ENCODE measurements around the gene SH3RF1. TPM values are rescaled to one million over a fixed set of nuclear protein-coding genes. Genes with fewer than 3 reads are reported as not detected.

The SH3RF1 gene
- total RNA-seq, 1 donor from 2014 or later, result 25.6 TPM

- DNase-seq (ENCODE audit: low read depth), result no peak
- Histone ChIP-seq H3K27me3 (ENCODE audit: control insufficient read depth, insufficient read depth, low read length) (no peaks in the 10 kb centered on the region), H3K36me3 (ENCODE audit: control insufficient read depth, insufficient read depth, low read length) (no peaks in the 10 kb centered on the region), H3K4me3 (ENCODE audit: low read depth, low read length) (peak overlapping the region; percentile 99)
- no peak for TF ChIP-seq CTCF (IDR thresholded peaks at IDR 0.05; ENCODE audit: insufficient read depth, low read length, poor library complexity, severe bottlenecking)
Measured at GRCh38 chr4:169271692-169272007, 894 bp upstream of the SH3RF1 start.

- H3K4me3 ChIP-seq (ENCODE audit: low read depth, low read length), result peak overlapping the region; percentile 99
- H3K27me3 ChIP-seq (ENCODE audit: control insufficient read depth, insufficient read depth, low read length), result no peaks in the 10 kb centered on the region
- no peak for DNase-seq (ENCODE audit: low read depth)
- no peak for TF ChIP-seq CTCF (IDR thresholded peaks at IDR 0.05; ENCODE audit: insufficient read depth, low read length, poor library complexity, severe bottlenecking)
- no peaks in the 10 kb centered on the region for H3K36me3 ChIP-seq (ENCODE audit: control insufficient read depth, insufficient read depth, low read length)
Measured at GRCh38 chr4:169269916-169270809, 593 bp downstream of the SH3RF1 start.

GRCh38 chr4:169268951-169269760, 1.6 kb downstream of the SH3RF1 start:
- no peak for TF ChIP-seq CTCF (IDR thresholded peaks at IDR 0.05; ENCODE audit: insufficient read depth, low read length, poor library complexity, severe bottlenecking)
- peak overlapping the region; percentile 99 for H3K4me3 ChIP-seq (ENCODE audit: low read depth, low read length)
- no peak for DNase-seq (ENCODE audit: low read depth)
- H3K27me3 ChIP-seq (ENCODE audit: control insufficient read depth, insufficient read depth, low read length), result no peaks in the 10 kb centered on the region
- peaks cover 2% of the 10 kb centered on the region for H3K36me3 ChIP-seq (ENCODE audit: control insufficient read depth, insufficient read depth, low read length)

- H3K27me3 ChIP-seq (ENCODE audit: control insufficient read depth, insufficient read depth, low read length), result no peaks in the 10 kb centered on the region
- no peak for TF ChIP-seq CTCF (IDR thresholded peaks at IDR 0.05; ENCODE audit: insufficient read depth, low read length, poor library complexity, severe bottlenecking)
- H3K4me3 ChIP-seq (ENCODE audit: low read depth, low read length), result no peak overlapping the region
- H3K36me3 ChIP-seq (ENCODE audit: control insufficient read depth, insufficient read depth, low read length), result peaks cover 2% of the 10 kb centered on the region
- no peak for DNase-seq (ENCODE audit: low read depth)
Measured at GRCh38 chr4:169267070-169267469, 3.7 kb downstream of the SH3RF1 start.

GRCh38 chr4:169266661-169267060, 4.1 kb downstream of the SH3RF1 start:
- no peak for TF ChIP-seq CTCF (IDR thresholded peaks at IDR 0.05; ENCODE audit: insufficient read depth, low read length, poor library complexity, severe bottlenecking)
- Histone ChIP-seq H3K4me3 (ENCODE audit: low read depth, low read length) (no peak overlapping the region), H3K36me3 (ENCODE audit: control insufficient read depth, insufficient read depth, low read length) (peaks cover 2% of the 10 kb centered on the region), H3K27me3 (ENCODE audit: control insufficient read depth, insufficient read depth, low read length) (no peaks in the 10 kb centered on the region)
- no peak for DNase-seq (ENCODE audit: low read depth)

Measured in kidney epithelial cell (primary cell).